Endothelial cell of umbilical vein (primary cell): ENCODE results near the gene EXOC3L1.

Source experiments
- CTCF ChIP-seq, 2 donors: IDR thresholded peaks; 1 replicate in 1 of 2; 2 replicates in 1 of 2; pipeline ENCODE4 v1.5.1; 2011; ENCODE audit warnings: low read length in 2 of 2, mild to moderate bottlenecking in 2 of 2, moderate library complexity in 2 of 2, control low read depth in 1 of 2, inconsistent platforms in 1 of 2, low read depth in 1 of 2; ENCODE audit not compliant: insufficient read depth in 1 of 2; ENCODE audit errors: extremely low read depth in 1 of 2
- JUN ChIP-seq: IDR thresholded peaks from 2 replicates; pipeline ENCODE4 v1.6.1; 2011; ENCODE audit warnings: borderline replicate concordance, low read depth; ENCODE audit not compliant: insufficient read length, insufficient read depth
- POLR2A ChIP-seq: IDR thresholded peaks from 2 replicates; pipeline ENCODE4 v1.6.1; 2012; ENCODE audit warnings: low read depth, mild to moderate bottlenecking, control low read depth, low read length
- POLR2AphosphoS5 ChIP-seq: IDR thresholded peaks from 2 replicates; pipeline ENCODE4 v1.6.1; 2012; ENCODE audit warnings: low read depth, mild to moderate bottlenecking, control low read depth, low read length, moderate library complexity; ENCODE audit not compliant: insufficient read depth

- TF ChIP-seq POLR2A, result no peak
- TF ChIP-seq JUN, result no peak
- no peak for TF ChIP-seq POLR2AphosphoS5
- TF ChIP-seq CTCF (IDR thresholded peaks at IDR 0.05; ENCODE audit: extremely low read depth in 1 of 2, insufficient read depth in 1 of 2, low read depth in 1 of 2, low read length in 2 of 2), result no peak
Observed at GRCh38 chr16:67207249-67208091, 17.5 kb upstream of the EXOC3L1 start.
